Right renal pelvis (tissue), 4 donors: ENCODE measurements around the gene L3MBTL3. TPM values are rescaled to one million over a fixed set of nuclear protein-coding genes. Genes with fewer than 3 reads are reported as not detected.
A peak's percentile ranks its signal among the peaks of the same experiment; 100 is the strongest.
"Not testable (repeated sequence)": the region's sequence is repeated elsewhere in the genome, so short reads cannot be mapped to it uniquely, and the experiment has no call there.

ENCODE experiments used
- DNase-seq, 4 donors: peaks; one replicate each; pipeline ENCODE4 v3.0.0-alpha.2; 2013; ENCODE audit warnings: low read depth in 4 of 4, low spot score in 3 of 4, missing footprints in 1 of 4
- polyA plus RNA-seq, 4 donors: library from polyadenylated mRNA; unstranded; fragments of 120-200 nt; gene quantifications; one replicate each; pipeline ENCODE4 v1.2.1, GENCODE V29; 2013; ENCODE audit not compliant: insufficient read length in 4 of 4

Gene L3MBTL3
- polyA plus RNA-seq, 4 donors, result 18.3 to 22.4 (median 19.9) TPM

DNA sequence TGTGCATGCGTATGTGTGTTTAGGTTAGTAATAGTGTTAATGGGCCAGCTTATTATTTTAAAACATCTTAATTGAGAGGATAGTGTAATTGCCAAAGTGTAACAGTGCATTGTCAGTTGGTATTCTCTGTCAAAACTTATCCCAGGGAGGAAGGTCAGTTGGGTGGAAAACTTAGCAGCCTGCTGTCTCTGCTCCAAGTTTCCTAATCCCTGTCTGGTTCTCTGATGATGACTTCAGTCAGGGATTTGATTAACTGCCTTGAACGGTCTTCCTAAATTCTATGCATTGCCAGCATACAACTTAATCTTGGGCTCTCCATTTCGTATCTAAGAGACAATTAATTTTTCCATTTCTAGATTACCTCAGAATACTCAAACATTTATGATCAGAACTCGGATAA, 51.1 kb downstream of the L3MBTL3 start:
- DNase-seq, result no peak

DNA sequence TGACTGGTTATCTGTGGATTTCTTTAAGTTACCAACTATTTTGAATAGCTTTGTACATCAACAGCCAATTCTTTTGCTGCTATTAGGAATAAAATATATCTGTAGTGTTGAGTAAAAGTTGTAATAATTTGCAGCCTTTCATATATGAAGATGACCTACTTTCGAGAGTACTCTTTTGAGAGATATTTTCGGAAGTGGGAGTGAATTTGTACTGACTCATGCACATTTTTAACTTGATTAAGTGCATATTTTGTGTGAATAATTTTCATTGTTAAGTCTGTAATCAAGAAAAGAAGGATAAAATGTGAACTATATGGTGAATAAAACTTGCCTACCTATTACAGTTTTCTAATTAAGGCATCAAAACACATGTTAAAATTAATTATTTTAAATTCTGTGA, 51.9 kb downstream of the L3MBTL3 start:
- no peak for DNase-seq

DNA sequence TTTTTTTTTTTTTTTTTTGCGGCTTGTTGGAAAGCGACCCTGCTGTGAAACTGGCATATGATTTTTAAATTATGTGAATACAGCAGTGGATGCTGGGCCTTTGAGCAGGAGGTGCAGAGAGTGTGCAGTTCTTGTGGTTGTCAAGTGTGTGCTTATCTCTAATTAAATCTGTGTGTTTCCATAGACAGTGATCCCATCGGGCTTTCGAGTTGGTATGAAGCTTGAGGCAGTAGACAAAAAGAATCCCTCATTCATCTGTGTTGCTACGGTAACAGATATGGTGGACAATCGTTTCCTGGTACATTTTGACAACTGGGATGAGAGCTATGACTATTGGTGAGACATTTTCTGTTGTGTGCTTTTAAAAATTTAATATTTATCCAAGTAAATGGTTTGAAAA, 52.4 kb downstream of the L3MBTL3 start:
- DNase-seq, result no peak

DNA sequence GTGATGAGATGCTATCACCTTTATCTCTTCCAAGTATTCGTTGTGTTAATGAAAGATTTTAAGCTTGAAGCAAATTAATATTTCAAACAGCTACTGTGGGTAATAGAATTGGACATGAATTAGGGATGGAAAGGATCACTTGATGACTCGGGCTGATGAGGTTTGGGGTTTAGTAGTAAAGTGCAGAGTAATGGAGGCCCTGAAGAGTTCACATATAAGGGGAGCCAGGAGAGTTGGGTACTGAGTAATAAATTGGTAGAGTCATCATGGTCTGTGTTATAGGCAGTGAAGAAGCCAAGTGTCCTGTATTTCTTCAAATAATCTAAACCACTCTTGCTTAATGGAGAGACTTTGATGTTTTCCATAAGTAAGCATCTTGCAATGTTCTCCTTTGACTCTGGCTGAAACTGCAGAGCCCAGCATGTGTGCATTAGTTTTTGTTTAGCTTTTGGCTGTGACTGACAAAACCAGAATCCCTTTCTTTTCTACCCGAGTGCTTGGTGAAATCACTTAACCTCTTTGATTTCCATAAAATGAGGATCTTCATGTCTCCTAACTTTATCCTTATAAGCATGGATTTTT, 57.6 kb downstream of the L3MBTL3 start:
- DNase-seq, result no peak

DNA sequence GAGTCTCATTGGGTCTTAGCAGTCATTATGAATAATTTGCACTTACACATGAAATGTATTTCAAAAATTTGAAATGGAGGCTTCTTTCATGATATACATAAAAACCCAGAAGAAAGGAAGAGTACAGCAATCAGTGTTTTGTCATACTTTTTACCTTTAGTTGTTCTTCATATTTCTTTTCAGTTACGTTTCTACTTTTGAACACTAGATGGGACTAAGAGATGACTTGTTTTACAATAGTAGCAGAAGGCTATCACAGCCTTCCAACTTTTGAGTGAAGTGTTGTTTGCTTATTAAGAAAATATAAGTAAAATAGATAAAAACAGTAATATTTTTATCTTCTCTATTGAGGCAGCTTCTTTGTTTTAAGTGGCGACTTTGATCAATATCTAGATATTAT, 58.1 kb downstream of the L3MBTL3 start:
- peak in 1 of 4 donors; percentile 1 for DNase-seq

DNA sequence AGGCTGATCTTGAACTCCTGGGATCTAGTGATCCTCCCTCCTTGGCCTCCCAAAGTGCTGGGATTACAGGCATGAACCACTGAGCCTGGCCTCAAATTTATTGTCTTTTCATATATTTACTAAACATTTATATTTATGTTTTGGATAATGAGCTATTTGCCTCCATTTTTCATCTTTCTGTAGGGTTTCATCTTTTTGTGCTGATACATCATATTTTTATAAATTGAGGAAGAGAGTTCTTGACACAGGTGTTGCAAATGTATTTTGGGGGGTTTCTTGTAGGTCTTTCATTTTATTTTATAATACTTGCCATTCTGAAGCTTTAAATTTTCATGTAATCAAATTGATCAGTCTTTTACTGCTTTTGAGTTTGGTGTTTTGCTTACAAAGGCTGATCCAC, 72.4 kb downstream of the L3MBTL3 start:
- no peak for DNase-seq

DNA sequence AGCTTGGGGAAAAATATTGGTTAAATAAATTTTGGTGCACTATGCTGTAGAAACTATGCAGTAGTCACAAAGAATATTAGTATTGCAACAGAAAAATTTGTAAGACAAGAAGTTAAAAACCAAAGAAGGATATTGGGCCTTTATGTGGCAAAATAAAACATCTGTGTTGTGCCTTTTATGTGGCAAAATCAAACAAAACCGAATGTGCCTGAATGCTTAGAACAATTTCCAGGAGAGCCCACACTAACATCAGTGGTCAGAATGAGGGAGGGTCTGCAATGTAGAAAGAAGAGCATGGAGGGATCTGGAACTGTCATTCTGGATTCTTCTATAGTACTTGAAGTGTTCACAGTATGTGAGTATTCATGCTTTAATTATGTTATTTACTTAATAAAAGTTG, 75.2 kb downstream of the L3MBTL3 start:
- no peak for DNase-seq

DNA sequence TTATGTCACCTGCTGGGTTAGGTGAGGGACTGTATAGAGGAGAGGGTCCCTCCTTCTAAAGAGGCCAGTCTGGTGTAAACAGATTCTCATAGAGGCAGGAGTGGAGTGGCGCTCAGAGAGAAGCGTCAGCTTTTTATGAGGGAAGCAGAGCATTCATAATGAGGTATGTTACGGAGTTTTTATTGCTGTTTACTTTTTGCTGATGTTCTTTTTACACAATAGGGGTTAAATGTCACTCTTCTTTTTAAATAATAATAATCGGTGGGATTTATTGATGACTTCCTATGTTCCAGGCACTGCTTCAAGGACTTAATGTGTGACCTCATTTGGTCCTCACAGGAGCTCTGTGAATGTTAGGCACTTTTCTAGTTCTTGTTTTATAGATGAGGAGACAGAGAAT, 79.9 kb downstream of the L3MBTL3 start:
- no peak for DNase-seq

DNA sequence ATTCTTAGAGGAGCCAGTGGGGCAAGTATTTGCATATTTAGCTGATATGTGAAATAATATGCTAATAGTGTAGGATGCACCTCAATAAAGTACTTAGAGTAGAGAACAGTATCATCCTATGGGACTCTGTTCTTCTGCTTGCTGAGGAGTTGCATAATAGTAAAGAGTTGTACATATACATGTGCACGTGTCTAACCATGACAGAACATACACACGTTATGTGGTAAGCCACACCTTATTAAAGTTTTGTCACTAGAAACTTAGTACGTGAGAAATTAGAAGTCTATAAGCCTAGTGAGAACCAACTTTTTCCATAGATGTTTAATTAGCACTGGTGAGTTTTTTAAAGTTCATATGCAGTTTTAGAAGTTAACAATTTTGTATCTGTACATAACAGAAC, 80.7 kb downstream of the L3MBTL3 start:
- no peak for DNase-seq

DNA sequence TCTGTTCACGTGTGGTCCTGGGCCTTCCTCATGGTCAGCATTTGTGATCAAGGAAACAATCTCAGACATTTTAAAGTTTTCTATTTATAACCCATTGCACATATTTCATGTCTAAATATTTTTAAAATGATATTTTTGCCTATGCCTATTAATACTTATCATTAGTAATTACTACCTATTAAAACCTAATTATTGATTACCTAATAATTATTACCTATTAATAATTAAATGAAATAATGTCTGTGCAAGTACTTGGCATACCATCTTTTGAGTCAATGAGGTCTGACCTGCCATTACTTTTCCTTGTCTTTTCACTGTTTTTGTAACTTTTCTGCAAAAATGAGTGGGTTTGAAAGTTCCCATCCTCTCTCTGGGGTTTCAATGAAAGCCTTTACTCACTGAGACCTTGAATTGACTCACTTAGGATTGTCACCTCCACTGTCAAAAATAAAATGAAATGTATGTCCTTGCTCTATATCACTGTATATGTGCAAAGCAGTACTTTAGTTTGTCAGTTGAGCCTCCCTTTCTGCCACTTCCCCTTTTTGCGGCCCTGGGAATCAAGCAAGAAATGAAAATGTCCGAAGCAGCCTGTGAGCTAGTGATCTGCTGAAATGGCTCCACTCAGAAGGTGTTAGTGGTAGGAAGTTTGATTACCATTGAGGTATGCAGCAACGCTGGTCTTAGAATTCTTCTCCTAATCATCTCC, 87.8 kb downstream of the L3MBTL3 start:
- no peak for DNase-seq

DNA sequence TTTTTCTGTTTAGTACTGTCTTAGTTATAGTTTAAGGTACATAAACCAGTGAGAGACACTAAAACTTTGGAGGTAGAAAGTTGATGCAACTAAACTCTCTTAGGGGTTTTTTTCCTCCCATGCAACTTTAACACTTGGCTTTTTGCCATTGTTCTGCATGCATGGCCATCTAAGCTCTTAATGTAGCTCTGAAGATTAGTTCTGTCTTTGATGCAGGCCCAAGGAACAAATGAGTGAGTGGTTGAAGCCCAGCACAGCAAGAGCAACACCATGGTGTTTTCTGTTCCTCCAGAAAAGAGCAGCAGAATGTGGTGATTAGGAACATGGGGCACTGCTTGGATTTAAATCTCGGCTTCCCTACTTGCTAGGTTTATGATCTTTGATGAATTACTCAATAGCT, 89.3 kb downstream of the L3MBTL3 start:
- no peak for DNase-seq

DNA sequence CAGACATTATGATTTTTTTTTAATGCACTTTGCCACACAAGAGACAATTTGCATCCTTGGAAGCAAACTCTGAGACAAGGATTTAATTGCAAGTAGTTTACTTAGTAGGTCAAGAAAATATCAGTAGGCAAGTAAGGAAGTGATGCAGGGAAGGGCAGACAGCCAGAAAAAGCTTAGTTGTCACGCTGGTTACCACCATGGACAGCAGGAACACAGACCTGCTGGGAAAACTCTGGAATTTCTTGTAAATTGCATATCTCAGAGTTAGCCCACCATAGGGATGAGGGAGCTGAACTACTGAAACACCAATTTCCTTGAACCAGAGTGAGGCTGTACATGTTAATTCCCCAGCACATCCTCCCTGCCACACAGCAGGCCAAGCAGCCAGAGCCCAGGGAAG, 92.7 kb downstream of the L3MBTL3 start:
- DNase-seq, result no peak

DNA sequence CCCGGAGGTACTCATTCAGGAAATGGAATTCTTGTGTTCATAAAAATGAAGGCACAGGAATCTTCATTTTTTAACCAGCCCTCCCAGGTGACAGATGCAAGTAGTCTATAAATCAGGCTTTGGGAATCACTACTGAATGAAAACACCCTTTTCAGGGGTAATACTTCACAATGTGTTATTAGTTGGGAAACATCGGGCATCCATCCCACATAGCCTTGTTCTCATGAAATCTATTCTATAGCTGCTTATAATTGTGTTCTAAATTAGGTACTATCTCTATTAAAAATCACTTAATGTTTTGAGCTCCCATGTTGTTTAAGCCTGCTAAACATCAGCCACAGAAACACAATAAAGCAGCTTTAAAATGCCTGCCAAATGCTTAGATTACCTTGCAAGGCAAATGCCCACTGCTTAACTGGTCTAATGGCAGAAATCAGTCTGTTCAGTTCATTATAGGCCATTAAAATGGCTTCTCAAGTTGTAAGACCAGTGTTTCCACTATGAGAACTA, 94.9 kb downstream of the L3MBTL3 start:
- no peak for DNase-seq

DNA sequence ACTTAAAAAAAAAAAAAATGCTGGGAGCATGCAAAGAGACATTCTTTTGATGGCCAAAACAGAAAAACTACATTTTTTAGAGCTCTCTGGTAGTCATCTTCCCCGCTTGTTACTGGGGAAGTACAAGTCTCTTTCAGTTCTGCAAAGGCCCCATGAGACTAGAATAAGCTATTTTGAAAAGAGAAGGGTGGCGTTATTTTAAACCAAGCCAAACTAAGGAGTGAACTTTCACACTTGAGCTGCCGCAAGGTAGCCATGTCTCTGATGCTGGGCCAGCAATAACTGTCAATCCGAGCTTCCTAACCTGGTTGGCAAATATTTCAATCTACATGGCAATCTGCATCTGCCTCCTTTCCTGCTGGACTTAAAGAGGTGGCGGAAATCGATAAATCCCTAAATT, 96.7 kb downstream of the L3MBTL3 start:
- no peak for DNase-seq

DNA sequence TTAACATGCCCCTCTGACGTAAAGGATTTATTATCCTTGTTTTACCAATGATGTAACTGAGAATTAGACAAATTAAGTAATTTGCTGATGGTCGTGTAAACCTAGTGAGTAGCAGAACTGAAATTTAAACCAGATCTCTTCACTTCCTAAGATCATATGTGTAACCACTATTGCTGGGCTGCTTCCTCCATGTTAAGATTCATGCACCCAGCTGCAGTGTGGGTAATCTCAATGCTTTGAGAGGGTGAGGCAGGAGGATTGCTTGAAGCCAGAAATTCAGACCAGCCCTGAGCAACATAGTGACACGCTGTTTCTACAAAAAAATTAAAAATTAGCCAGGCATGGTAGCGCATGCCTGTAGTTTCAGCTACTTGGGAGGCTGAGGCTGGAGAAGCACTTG, 97.9 kb downstream of the L3MBTL3 start:
- no peak for DNase-seq

DNA sequence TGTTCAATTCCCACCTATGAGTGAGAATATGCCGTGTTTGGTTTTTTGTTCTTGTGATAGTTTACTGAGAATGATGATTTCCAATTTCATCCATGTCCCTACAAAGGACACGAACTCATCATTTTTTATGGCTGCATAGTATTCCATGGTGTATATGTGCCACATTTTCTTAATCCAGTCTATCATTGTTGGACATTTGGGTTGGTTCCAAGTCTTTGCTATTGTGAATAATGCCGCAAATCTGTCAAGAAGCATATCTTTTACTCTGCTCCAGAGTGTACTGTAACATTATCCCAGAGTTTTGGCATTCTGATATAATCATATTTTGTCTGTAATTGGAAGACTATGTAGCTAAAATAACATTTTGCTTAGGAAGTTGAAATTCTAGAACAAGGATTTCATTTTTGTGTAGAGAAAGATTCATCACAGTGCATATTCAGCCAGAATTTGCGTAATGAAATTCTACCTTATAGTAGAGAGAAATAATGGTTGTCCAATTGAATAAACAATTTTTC, 98.9 kb downstream of the L3MBTL3 start:
- not testable (repeated sequence) for DNase-seq

DNA sequence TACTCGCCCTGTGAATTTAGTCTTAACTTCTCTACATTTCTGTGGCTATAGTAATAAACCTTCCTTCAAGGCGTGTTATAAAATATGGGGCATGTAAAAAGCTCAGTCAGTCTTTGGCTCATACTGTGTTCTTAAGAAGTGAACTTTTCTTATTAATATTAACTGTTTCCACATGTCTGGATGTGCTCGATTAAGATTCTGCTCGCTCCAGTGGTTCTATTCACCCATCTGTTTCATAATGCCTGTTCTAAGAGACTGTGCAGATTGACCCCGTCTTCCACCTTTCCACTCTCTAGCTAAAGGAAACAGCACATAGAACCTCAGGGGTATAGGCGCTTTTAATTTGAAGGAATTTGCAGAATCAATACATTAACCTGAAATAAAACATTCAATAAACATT, 99.9 kb downstream of the L3MBTL3 start:
- DNase-seq, result no peak

DNA sequence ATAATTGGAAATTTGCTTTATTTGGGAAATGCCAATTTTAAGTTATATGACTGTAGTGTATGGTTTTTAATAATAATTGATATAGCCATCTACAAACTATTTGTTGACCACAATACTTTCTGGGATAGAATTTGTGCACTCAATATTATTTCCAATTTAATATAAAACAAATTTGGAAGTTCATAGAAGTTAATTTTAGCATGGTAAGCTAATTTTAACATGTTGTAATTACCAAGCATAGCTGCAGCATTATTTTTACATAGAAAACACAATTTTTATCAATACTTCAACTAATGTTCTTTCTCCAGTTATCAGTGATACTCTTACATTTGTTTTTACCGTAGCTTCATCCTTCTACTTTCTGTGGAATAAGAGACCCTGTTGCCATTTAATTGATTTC, 100.8 kb downstream of the L3MBTL3 start:
- DNase-seq, result no peak

DNA sequence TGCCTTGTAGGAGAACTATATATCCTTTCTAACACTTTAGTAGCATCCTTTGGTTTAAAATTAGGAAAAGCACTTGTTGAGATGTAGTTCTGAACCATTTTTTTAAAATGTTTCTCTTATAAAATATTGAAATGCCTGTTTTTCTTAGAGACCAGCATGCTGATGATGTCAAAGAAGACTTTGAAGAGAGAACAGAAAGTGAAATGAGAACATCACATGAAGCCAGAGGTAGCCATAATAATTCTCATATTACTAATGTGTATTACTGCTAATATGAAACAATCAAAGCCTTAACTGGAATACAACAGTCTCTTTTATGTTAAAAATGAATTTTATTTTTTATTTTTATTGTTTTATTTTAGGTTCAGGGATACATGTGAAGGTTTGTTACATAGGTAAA, 102.3 kb downstream of the L3MBTL3 start:
- no peak for DNase-seq

DNA sequence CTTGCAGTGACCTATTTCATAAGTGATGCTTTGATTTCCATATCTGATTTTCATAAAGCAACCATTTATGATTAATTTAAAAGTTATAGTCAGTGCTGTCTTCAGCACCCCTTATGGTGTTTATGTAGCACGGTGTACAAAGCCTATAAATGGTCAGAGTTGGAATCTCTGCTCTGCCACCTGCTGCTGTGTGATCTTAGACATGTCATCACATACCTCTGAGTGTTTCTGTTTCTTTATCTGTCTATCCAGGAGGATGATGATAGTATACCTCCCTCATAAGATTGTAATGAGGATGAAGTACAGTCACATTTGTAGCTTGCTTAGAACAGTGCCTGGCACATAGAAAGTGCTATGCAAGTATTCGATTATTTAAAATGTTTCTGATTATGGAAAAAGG, 103.9 kb downstream of the L3MBTL3 start:
- no peak for DNase-seq

DNA sequence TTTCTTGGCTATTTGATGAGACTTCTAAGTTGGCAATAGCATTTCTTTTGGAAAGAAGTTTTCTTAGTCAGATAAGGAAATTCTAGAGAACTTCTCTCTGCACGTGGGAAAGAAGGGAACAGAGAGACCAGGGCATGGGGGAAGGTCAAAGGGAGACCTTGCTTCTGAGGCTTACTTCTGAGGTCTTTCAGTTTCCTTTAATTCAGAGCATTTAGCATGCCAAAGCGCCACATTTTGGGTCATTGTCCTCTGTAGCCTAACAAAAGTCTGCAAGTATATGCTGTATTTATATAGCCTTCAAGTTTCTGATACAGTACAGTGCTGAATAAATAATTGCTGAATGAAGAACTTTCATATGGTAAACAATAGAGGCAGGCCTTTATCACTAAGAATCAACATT, 108.8 kb downstream of the L3MBTL3 start:
- no peak for DNase-seq

DNA sequence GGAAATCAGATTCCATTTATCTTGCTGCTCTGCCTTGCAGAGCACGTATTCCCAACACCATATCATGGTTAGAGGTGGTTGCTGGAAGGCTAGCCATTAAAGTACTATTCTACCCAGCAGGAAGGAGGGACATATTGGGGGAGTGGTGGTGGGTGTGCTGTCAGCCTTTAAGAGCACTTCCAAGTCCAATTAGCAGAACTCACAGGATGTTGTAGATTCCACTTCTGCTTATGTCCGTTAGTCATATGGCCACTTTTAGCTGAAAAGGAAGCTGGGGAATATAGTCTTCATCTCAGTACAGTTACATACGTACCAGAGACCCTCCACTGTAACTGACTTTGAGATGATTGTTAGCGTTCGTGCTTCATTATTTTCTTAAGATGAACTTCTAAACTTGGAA, 109.9 kb downstream of the L3MBTL3 start:
- DNase-seq, result no peak
